PC-9 (cell line): Measurements from ENCODE around the gene PLTP. TPM values are rescaled to one million over a fixed set of nuclear protein-coding genes. Genes with fewer than 3 reads are reported as not detected.

Experiments used
- BruUV-seq: library from RNA; stranded (reverse); fragments of 400-500 nt; replicated peaks from 2 replicates; lab custom pipeline; 2021; lab: Mats Ljungman, UMichigan
- CTCF ChIA-PET: fragments of 300-600 bp; sonication (Branson Sonifier 250); formaldehyde crosslinking; loops from one replicate; lab custom pipeline; 2022; ENCODE audit warnings: antibody characterized with exemption; lab: Charles Lee
- POLR2A ChIA-PET: fragments of 300-600 bp; sonication (Branson Sonifier 250); formaldehyde crosslinking; loops from one replicate; lab custom pipeline; 2022; ENCODE audit warnings: antibody characterized with exemption; ENCODE audit not compliant: unreplicated experiment; lab: Charles Lee
- DNase-seq, 2 experiments: peaks; one replicate each; pipeline versions ENCODE4 v3.0.0 to v3.0.0-alpha.2; 2015 to 2022; ENCODE audit warnings: mixed read lengths in 1 of 2
- H2AFZ ChIP-seq: fragments of 200-600 bp; sonication (generic); 2 replicates; pipeline ENCODE4 v1.8.1; 2017; ENCODE audit warnings: antibody characterized with exemption
- H3F3A ChIP-seq: fragments of 200-600 bp; sonication (generic); 2 replicates; pipeline ENCODE4 v1.8.1; 2017; ENCODE audit warnings: antibody characterized with exemption, mild to moderate bottlenecking, low read depth; ENCODE audit not compliant: insufficient read depth
- H3K27ac ChIP-seq: fragments of 200-600 bp; sonication (generic); 2 replicates; pipeline ENCODE4 v1.6.1; 2016; ENCODE audit warnings: mixed run types
- H3K27me3 ChIP-seq: fragments of 200-600 bp; sonication (generic); 2 replicates; pipeline ENCODE4 v1.6.1; 2016; ENCODE audit warnings: low read depth, mixed run types; ENCODE audit not compliant: insufficient read depth
- H3K36me3 ChIP-seq: fragments of 200-600 bp; sonication (generic); 2 replicates; pipeline ENCODE4 v1.6.1; 2016; ENCODE audit warnings: low read depth, mixed run types
- H3K4me1 ChIP-seq: fragments of 200-600 bp; sonication (generic); replicated peaks from 2 replicates; pipeline ENCODE4 v1.6.1; 2016; ENCODE audit warnings: mixed run types; ENCODE audit not compliant: insufficient read depth
- H3K4me2 ChIP-seq: fragments of 200-600 bp; sonication (generic); 2 replicates; pipeline ENCODE4 v1.6.1; 2017; ENCODE audit warnings: mixed run types
- H3K4me3 ChIP-seq: fragments of 200-600 bp; sonication (generic); 2 replicates; pipeline ENCODE4 v1.6.1; 2016; ENCODE audit warnings: mixed run types
- H3K79me2 ChIP-seq: fragments of 200-600 bp; sonication (generic); 2 replicates; pipeline ENCODE4 v1.6.1; 2017; ENCODE audit warnings: low read depth, mixed run types
- H3K9me2 ChIP-seq: fragments of 200-600 bp; sonication (generic); 2 replicates; pipeline ENCODE4 v1.8.1; 2017; ENCODE audit warnings: mild to moderate bottlenecking; ENCODE audit not compliant: insufficient read depth
- H3K9me3 ChIP-seq: fragments of 200-600 bp; sonication (generic); 2 replicates; pipeline ENCODE4 v1.8.1; 2016; ENCODE audit warnings: low read depth; ENCODE audit not compliant: insufficient read depth
- H4K20me1 ChIP-seq: fragments of 200-600 bp; sonication (generic); 2 replicates; pipeline ENCODE4 v1.8.1; 2017; ENCODE audit not compliant: insufficient read depth
- EZH2 ChIP-seq: fragments of 200-600 bp; sonication (generic); IDR thresholded peaks from 2 replicates; pipeline ENCODE4 v1.8.0; 2017; ENCODE audit warnings: antibody characterized with exemption, low read depth
- intact Hi-C: fragments of 100-400 bp; cut with micrococcal nuclease; formaldehyde crosslinking; loops from one replicate; pipeline ENCODE4 v1.10.0; 2022; ENCODE audit not compliant: unreplicated experiment
- total RNA-seq: library from RNA; stranded (reverse); gene quantifications from 2 replicates; pipeline ENCODE4 v1.2.3, GENCODE V29; 2021
- TF ChIP-seq, protein P1 (sequence below): fragments of 200-600 bp; sonication (generic); conservative IDR thresholded peaks from 2 replicates; pipeline ENCODE4 v1.6.1; 2017; ENCODE audit warnings: mixed run types, antibody characterized with exemption, mild to moderate bottlenecking, moderate library complexity

PLTP gene
- total RNA-seq, 1 experiment from 2014 or later = 127 TPM

GRCh38 chr20:45852326-45852725, 59.6 kb downstream of the PLTP start:
- Histone ChIP-seq H3K4me2 (no peak overlapping the region), H3K4me1 (peaks cover 13% of the 10 kb centered on the region), H3K79me2 (peaks cover 25% of the 10 kb centered on the region), H3K4me3 (no peak overlapping the region), H3K27me3 (no peaks in the 10 kb centered on the region), H3K9me3 (no peaks in the 10 kb centered on the region), H3K27ac (no peak overlapping the region), H2AFZ (no peak overlapping the region), H4K20me1 (no peaks in the 10 kb centered on the region), H3K36me3 (no peaks in the 10 kb centered on the region), H3K9me2 (no peaks in the 10 kb centered on the region), H3F3A (no peaks in the 10 kb centered on the region)
- no peak for TF ChIP-seq EZH2
- TF ChIP-seq, protein P1, sequence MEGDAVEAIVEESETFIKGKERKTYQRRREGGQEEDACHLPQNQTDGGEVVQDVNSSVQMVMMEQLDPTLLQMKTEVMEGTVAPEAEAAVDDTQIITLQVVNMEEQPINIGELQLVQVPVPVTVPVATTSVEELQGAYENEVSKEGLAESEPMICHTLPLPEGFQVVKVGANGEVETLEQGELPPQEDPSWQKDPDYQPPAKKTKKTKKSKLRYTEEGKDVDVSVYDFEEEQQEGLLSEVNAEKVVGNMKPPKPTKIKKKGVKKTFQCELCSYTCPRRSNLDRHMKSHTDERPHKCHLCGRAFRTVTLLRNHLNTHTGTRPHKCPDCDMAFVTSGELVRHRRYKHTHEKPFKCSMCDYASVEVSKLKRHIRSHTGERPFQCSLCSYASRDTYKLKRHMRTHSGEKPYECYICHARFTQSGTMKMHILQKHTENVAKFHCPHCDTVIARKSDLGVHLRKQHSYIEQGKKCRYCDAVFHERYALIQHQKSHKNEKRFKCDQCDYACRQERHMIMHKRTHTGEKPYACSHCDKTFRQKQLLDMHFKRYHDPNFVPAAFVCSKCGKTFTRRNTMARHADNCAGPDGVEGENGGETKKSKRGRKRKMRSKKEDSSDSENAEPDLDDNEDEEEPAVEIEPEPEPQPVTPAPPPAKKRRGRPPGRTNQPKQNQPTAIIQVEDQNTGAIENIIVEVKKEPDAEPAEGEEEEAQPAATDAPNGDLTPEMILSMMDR = no peak
- no TSS peak for BruUV-seq
- no peak for DNase-seq
- intact Hi-C loops = no loop called here
- POLR2A ChIA-PET = interaction anchor here (0.5 to 0.6 kb wide), 2 partner anchors 32 to 503 kb away, joined by 4 to 8 read pairs; no protein-coding TSS in a partner anchor
- CTCF ChIA-PET = no interaction called here

DNA sequence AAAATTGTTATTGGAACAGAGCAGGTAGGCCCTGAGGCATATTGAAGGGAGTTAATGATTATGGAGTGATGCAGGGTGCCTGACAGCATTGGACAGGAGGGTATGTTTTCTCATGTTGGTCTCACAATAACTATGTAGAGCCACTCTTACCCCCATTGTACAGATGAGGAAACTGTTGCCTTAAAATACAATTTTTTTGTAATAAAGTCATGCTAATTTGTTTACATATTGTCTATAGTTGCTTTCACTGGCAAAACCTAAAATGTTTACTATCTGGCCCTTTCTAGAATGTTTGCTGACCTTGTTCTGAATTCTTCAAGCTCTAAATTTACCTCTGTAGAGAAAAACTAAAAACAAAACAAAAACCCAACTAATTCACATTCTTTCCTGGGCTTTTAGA, 60.5 kb downstream of the PLTP start:
- no peaks in the 10 kb centered on the region for H3K9me3 ChIP-seq
- H2AFZ ChIP-seq = no peak overlapping the region
- H3K4me1 ChIP-seq = peaks cover 11% of the 10 kb centered on the region
- H3K9me2 ChIP-seq = no peaks in the 10 kb centered on the region
- no peaks in the 10 kb centered on the region for H4K20me1 ChIP-seq
- intact Hi-C loops = no loop called here
- TF ChIP-seq, protein P1 = no peak
- TF ChIP-seq EZH2 = no peak
- POLR2A ChIA-PET = interaction anchor here (0.6 kb wide), 1 partner anchor 16 kb away, joined by 8 read pairs; no protein-coding TSS in a partner anchor
- H3K36me3 ChIP-seq = no peaks in the 10 kb centered on the region
- H3K4me2 ChIP-seq = no peak overlapping the region
- H3F3A ChIP-seq = no peaks in the 10 kb centered on the region
- H3K79me2 ChIP-seq = peaks cover 19% of the 10 kb centered on the region
- CTCF ChIA-PET = no interaction called here
- BruUV-seq = no TSS peak
- H3K27ac ChIP-seq = no peak overlapping the region
- H3K4me3 ChIP-seq = no peak overlapping the region
- no peaks in the 10 kb centered on the region for H3K27me3 ChIP-seq
- no peak for DNase-seq

DNA sequence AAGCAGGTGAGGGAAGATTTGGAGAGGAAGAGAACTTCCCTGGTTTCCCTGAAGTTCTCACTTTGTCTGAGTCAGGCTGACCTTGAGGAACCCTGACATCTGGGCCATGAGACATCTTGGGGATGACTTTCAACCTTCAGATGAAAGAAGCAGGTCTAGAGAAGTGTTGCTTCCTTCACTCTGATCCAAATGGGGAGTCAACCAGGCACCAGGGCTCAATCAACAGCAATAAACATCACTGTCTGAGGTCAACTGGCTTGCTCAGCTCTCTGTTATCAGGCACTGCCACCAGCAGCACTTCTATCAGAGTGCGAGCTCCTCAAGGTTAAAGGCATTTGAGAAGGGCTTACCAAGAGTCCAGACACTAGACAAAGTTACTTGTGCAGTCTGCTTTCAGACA, 61.0 kb downstream of the PLTP start:
- ChIA-PET CTCF (no interaction called here), POLR2A (no interaction called here)
- Histone ChIP-seq H4K20me1 (no peaks in the 10 kb centered on the region), H3K4me2 (no peak overlapping the region), H3K9me2 (no peaks in the 10 kb centered on the region), H3K79me2 (peaks cover 13% of the 10 kb centered on the region), H2AFZ (no peak overlapping the region), H3K27ac (no peak overlapping the region), H3K27me3 (no peaks in the 10 kb centered on the region), H3K4me3 (no peak overlapping the region), H3K36me3 (no peaks in the 10 kb centered on the region), H3K9me3 (no peaks in the 10 kb centered on the region), H3F3A (no peaks in the 10 kb centered on the region), H3K4me1 (peaks cover 5% of the 10 kb centered on the region)
- no peak for DNase-seq
- TF ChIP-seq EZH2 = no peak
- TF ChIP-seq, protein P1 = no peak
- intact Hi-C loops = no loop called here
- no TSS peak for BruUV-seq
